Dermis blood vessel endothelial cell (primary cell): Measurements from ENCODE around the gene GPR61. TPM values are rescaled to one million over a fixed set of nuclear protein-coding genes. Genes with fewer than 3 reads are reported as not detected.

Experiments
- DNase-seq: peaks from one replicate; pipeline ENCODE4 v3.0.0; 2010
- total RNA-seq: library from RNA; depleted of rRNA; stranded (reverse); fragments of >200 nt; gene quantifications from 2 replicates; pipeline ENCODE4 v1.2.3, GENCODE V29; 2014

The GPR61 gene
- total RNA-seq, 1 donor from 2014 or later, result not detected

DNA sequence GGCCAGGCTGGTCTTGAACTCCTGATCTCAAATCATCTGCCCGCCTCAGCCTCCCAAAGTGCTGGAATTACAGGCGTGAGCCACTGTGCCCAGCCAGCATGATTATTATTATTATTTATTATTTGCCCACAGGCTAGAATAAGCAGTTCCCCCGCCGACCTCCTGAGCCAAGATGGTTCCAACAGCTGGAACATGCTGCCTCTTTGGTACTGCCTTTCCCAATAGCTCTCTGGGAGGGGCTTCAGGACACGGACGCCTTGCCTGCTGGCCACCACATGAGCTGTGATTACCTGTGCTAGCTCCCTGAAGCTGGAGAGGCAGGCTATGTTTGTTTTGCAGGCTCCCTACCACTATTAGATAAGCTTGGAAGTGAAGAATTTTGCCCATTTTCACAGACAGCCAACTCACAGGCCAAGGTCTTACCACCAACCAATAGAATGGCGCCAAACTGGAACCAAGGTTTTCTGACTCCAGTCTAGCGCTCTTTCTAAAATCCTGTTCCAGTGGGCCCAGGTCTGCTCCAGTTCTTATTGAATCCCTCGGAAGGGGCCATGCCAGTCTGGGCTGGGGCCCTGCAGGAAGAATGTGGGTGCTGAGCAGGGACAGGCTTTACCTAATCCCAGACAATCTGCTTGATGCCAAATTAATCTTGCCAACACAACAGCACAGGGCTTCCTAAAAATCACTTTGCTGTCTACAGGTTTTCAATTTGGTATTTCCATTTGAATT, 2.1 kb upstream of the GPR61 start:
- no peak for DNase-seq

- DNase-seq, result no peak
Observed at GRCh38 chr1:109538827-109539555, 681 bp upstream of the GPR61 start.

- no peak for DNase-seq
Observed at GRCh38 chr1:109541102-109541501, 1.4 kb downstream of the GPR61 start.

- no peak for DNase-seq
Observed at GRCh38 chr1:109542657-109543056, 3.0 kb downstream of the GPR61 start.

DNA sequence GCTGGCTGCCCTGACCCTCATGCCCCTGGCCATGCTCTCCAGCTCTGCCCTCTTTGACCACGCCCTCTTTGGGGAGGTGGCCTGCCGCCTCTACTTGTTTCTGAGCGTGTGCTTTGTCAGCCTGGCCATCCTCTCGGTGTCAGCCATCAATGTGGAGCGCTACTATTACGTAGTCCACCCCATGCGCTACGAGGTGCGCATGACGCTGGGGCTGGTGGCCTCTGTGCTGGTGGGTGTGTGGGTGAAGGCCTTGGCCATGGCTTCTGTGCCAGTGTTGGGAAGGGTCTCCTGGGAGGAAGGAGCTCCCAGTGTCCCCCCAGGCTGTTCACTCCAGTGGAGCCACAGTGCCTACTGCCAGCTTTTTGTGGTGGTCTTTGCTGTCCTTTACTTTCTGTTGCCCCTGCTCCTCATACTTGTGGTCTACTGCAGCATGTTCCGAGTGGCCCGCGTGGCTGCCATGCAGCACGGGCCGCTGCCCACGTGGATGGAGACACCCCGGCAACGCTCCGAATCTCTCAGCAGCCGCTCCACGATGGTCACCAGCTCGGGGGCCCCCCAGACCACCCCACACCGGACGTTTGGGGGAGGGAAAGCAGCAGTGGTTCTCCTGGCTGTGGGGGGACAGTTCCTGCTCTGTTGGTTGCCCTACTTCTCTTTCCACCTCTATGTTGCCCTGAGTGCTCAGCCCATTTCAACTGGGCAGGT, 3.8 kb downstream of the GPR61 start:
- no peak for DNase-seq

DNA sequence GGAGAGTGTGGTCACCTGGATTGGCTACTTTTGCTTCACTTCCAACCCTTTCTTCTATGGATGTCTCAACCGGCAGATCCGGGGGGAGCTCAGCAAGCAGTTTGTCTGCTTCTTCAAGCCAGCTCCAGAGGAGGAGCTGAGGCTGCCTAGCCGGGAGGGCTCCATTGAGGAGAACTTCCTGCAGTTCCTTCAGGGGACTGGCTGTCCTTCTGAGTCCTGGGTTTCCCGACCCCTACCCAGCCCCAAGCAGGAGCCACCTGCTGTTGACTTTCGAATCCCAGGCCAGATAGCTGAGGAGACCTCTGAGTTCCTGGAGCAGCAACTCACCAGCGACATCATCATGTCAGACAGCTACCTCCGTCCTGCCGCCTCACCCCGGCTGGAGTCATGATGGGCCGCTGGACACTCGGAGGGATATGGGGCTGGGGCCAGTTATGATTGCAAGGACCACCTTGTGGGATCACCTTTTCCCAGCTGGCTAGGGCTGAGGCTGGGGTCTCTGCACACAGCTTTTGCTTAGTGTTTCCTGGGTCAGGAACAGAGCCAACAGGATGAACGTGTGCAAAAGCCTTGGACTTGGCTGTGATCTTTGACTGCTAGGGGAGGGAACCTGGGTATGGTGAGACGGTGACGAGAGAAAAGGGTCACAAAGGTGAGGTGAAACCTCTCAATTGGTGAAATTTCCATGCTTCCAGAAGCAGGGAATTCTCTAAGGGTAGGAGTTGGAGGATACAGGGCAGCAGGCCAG, 4.5 kb downstream of the GPR61 start:
- no peak for DNase-seq

DNA sequence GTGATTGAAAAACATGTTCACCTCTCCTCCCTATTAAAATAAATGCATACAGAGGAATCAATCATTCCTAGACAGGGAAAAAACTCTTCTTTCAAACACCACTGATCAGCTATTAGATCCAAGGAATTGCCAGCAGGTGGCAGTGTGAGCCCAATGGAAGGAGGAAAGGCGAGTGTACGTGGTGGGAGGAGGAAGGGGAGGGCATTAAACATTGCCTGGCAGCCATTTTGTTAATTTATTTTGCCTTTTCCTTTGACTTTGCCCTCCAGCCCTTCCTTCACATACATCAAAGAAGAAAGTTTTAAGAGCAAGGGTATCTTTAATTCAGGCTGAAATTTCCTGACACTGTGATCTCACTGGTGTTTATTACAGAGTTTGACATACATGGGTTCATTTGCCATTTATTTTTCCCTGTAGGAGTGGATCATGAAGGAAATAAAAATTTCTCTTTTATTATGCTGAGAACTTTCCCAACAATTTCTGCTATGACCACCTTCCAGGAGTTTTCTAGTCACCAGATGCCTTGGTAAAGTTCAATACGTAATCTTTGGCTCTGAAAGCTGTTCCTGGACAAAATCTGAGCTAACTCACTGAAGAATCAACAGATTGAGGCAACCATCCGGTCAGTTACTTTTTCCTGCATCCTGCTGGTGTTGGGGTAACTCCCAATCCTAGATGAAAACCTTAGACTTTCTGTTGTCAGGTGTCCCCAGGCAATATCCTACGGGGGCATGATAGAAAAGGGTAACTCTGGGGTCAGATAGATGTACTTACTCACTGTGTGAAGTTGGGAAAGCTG, 6.8 kb downstream of the GPR61 start:
- DNase-seq, result peak; percentile 95

DNA sequence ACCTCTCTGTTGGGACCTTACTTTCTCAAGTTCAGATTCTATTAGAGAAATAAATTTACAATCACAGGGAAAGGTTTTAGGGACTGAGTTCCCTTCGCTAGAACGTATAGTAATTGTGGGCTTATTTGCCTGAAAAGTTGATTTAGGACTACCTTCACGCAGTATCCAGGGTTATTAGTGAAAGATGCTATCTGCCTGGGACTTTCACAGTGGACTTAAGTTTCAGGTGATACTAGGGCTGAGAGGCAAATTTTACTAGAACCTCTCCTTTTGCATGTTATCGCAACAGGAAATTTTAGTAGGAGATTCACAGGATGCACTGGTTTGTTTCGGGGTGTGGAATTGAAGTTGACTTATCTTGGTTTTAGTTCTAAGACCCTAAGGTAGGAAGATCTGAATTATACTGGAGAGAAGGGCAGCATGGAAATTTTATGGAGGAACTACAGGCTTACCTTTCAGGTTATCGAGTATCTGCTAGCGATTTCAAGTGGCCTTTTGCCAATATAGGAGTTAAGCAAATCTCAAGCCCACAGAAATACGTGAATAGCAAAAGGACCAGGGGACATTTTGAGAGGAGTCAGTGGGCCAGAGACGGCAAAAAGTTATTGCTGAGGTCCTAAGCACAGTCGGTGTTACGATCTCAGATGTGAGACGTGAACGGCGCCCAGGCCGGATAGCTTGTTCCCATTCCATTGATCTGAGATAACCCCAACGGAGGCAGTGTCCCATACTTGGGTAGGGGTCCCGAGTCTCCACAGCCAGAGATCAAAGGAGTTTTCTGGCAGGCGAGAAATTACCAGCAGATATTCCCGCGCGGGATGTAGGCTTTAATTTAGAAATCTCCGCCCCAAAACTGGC, 8.0 kb downstream of the GPR61 start:
- DNase-seq, result peak; percentile 54

- DNase-seq, result peak; percentile 96
Observed at GRCh38 chr1:109548321-109549267, 8.9 kb downstream of the GPR61 start, which contains the start of gene GNAI3. Gene GNAI3 (plus strand): TSS chr1:109548615. CDS start chr1:109548721, 106 bp downstream.

DNA sequence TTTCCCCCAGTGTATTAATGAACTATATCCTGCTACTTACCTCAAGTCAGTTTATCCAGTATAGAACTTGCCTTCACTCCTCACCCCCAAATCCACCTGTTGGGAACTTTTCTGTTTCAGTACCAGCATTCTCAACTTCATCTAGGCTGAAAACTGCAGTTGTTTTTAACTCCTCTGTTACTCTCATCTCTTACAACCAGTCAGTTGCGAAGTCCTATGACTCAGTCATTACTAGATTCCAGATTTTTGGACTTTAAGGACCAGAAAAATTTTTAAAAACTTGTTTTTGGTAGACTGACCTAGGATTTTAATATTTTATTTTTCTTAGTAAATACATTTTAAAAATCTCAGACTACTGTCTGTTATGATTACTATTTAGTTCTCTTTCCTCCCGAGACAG, 16.9 kb downstream of the GPR61 start:
- no peak for DNase-seq

DNA sequence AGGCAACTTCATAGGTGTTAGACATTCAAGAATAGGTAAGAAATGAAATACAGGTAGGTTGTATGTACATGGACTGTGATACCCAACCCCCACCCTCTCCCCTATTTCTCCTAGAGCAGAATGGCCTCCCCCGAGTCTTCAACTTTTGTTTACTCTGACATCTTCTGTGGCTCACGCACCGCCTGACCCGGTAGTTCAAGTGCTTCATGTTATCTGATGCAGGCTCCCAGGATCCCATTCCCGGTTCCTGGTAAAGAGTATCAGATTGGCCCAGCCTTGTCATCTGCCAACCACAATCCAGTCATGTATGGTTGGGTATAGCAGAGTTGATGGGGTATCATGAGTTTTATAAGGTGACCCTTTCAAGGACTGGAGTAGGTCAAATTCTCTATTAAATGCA, 17.8 kb downstream of the GPR61 start:
- DNase-seq, result no peak

- no peak for DNase-seq
Observed at GRCh38 chr1:109559995-109560394, 20.3 kb downstream of the GPR61 start.

GRCh38 chr1:109564194-109564878, 24.7 kb downstream of the GPR61 start:
- no peak for DNase-seq

DNA sequence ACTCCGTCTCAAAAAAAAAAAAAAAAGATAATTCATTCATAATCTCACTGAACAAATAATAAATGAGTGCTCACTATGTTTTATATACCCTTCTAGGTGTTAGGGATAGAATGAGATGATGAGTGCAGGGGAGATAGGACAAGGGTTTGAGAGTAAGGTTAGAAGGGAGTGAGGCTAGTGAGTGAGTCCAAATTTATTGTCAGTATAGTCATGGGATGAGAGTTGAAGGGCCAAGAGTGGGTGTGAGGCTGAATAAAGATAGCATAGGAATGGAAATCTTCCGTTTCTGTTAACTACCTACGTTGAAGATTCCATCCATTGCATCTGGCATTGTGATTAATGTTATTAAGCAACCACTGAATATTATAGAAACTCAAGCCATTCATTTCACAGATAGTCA, 25.6 kb downstream of the GPR61 start:
- no peak for DNase-seq

DNA sequence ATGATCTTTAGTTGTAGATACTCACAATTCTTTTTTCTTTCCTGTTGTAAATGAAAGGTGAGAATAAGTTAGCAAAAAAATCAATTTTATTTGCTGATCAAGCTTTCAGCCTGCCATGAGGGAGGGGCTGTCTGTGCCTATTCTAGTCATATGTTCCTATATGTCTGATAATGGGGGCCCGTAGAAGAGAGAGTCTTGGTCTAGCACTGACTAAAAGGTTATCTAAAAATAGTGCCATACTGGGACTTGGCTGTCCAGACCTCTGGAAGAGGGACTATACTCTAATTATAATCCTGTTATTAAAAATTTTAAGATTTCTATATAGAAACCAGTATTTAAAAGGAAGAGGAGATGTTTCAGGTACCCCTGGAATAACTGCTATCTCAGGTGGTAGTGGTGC, 27.3 kb downstream of the GPR61 start:
- DNase-seq, result no peak

DNA sequence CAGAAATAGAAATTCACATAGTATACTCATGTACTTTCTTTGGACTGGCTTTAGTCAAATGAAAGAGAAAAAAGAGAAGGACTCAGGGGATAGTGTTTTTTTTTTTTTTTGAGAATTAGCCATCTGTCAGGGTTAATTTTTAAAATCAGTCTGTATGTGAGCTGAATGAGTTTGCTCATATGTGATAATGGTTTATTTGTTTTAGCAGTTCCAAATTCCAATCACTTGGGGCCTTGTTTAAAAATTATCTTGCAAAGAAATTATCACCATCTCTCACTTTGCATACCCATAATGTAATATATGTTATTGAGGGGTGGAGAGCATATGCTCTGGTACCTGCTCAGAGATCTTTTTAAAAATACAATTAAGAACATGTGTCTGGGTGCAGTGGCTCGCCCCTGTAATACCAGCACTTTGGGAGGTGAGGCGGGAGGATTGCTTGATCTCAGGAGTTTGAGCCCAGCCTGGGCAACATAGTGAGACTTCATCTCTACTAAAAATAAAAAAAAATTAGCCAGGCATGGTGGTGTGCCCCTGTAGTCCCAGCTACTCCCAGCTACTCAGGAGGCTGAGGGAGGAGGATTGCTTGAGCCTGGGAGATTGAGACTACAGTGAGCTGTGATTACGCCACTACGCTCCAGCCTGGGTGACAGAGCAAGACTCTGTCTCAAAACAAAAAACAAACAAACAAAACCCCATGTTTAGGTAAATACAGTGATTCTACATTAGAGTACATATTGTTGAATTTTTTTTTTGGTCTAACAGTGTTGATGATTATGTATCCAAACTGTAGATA, 28.4 kb downstream of the GPR61 start:
- no peak for DNase-seq

DNA sequence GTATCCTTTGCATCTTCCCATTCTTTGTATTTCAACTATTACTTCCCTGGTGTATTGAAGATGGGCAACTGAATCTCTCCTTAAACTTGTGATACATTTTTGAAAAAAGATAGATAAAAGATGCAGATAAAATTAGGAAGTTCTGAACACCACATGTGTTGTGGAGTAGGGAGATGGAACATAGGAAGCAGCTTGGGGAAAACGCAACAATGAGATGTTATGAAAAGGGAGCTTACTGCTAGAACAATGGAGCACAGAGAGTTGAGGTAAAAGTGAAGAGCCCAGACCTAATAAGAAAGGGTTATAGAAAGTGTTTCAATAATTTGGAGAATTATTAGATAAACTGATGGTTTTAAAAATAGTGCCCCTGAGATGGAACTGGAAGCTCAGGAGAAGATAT, 29.7 kb downstream of the GPR61 start:
- DNase-seq, result peak; percentile 61

DNA sequence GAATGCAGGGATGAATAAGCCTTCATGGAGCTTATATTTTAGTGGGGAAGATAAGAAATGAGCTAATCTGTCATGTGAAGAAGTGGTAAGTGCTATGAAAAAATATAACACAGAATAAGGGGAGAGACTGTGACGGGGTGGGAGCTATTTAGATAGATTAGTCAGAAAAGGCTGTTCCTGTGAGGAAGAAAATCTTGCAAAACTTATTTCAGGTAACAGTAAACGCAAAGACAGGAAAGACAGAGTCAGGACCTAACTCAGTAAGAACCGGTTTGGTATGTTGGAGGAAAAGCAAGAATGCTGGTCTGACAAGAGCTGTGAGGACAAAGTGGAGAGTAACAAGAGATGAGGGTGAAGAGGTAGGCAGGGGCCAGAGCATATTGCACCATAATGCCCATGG, 30.7 kb downstream of the GPR61 start:
- DNase-seq, result peak; percentile 23
